ENCODE results near the gene SLC17A2. TPM values are rescaled to one million over a fixed set of nuclear protein-coding genes. Genes with fewer than 3 reads are reported as not detected.
"Not testable (repeated sequence)": the region's sequence is repeated elsewhere in the genome, so short reads cannot be mapped to it uniquely, and the experiment has no call there.

The SLC17A2 gene
- polyA plus RNA-seq, 3 donors from 2014 or later, result not detected

DNA sequence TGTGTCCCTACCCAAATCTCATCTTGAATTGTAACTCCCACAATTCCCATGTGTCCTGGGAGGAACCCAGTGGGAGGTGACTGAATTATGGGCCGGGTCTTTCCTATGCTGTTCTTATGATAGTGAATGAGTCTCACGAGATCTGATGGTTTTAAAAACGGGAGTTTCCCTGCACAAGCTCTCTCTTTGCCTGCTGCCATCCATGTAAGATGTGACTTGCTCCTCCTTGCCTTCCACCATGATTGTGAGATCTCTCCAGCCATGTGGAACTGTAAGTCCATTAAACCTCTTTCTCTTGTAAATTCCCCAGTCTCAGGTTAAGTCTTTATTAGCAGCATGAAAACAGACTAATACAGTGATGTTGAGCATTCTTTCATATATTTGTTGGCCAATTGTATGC is 15.2 kb upstream of the SLC17A2 start:
- not testable (repeated sequence) for H3K27ac Mint-ChIP-seq, H3K4me3 Mint-ChIP-seq

GRCh38 chr6:25944688-25945574 is 14.4 kb upstream of the SLC17A2 start:
- peaks cover 0 to 3% (median 0%) of the 10 kb centered on the region in 6 donors for H3K9me3 Mint-ChIP-seq
- H3K27ac Mint-ChIP-seq, result no peak overlapping the region
- H3K36me3 Mint-ChIP-seq, result no peaks in the 10 kb centered on the region
- H3K27me3 Mint-ChIP-seq (ENCODE audit: low read depth in 3 of 3), result peaks cover 3 to 5% (median 3%) of the 10 kb centered on the region in 3 donors
- DNase-seq, result no peak
- peaks cover 2 to 6% of the 10 kb centered on the region in 2 donors for H3K4me1 Mint-ChIP-seq
- no peak overlapping the region for H3K4me3 Mint-ChIP-seq

More for the DNA sequence above, 15.2 kb upstream of the SLC17A2 start:
- H3K9me3 Mint-ChIP-seq; H3K4me1 Mint-ChIP-seq; DNase-seq; H3K36me3 Mint-ChIP-seq; H3K27me3 Mint-ChIP-seq (ENCODE audit: low read depth in 3 of 3): not testable (repeated sequence)

DNA sequence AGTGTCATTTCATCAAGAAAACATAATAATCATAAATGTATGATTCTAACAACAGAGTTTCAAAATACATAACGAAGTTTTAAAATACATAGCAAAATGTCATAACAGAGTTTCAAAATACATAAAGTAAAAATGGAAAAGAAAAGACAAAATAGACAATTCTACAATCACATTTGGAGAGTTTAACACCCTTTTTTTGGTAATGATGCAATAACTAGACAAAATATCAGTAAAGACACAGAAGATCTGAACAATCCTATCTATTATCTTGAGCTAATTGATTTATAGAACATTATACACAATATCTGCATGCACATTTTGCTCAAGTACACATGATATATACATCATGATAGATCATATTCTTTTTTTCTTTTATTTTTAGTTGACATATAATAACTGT is 13.4 kb upstream of the SLC17A2 start:
- Mint-ChIP-seq H3K36me3 (no peaks in the 10 kb centered on the region), H3K27me3 (ENCODE audit: low read depth in 3 of 3) (peaks cover 3 to 4% (median 3%) of the 10 kb centered on the region in 3 donors), H3K9me3 (peaks cover 0 to 3% (median 0%) of the 10 kb centered on the region in 6 donors), H3K27ac (no peak overlapping the region), H3K4me1 (peaks cover 2 to 6% of the 10 kb centered on the region in 2 donors), H3K4me3 (no peak overlapping the region)
- no peak for DNase-seq

GRCh38 chr6:25942561-25943147 is 12.2 kb upstream of the SLC17A2 start:
- H3K9me3 Mint-ChIP-seq, result peaks cover 0 to 3% (median 0%) of the 10 kb centered on the region in 6 donors
- DNase-seq, result peak in 1 of 3 donors; percentile 26
- H3K27ac Mint-ChIP-seq, result no peak overlapping the region
- H3K4me1 Mint-ChIP-seq, result peaks cover 2 to 6% of the 10 kb centered on the region in 2 donors
- peaks cover 4 to 7% (median 4%) of the 10 kb centered on the region in 3 donors for H3K27me3 Mint-ChIP-seq (ENCODE audit: low read depth in 3 of 3)
- no peaks in the 10 kb centered on the region for H3K36me3 Mint-ChIP-seq
- no peak overlapping the region for H3K4me3 Mint-ChIP-seq

DNA sequence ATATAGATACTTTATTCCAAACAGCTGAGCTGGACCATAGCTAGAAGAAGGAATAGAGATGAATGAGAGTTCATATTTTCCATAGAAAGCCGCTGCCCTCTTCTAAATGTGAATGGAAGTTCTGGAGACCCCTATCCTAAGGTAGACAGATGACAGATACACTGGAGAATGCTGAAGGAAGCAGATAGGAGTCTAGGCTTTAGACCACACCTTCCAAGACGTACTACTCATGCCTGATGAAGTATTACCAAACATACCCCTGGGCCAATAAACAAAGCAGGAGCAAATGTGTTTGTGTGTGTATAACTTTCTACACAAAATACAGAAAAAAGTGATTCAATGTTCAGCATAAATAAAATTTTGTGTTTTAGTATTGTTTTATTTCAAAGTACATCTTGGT is 9.1 kb upstream of the SLC17A2 start:
- Mint-ChIP-seq H3K27me3 (ENCODE audit: low read depth in 3 of 3) (peaks cover 0 to 9% (median 5%) of the 10 kb centered on the region in 3 donors), H3K4me1 (no peaks in the 10 kb centered on the region), H3K9me3 (peaks cover 0 to under 1% (median 0%) of the 10 kb centered on the region in 6 donors), H3K4me3 (no peak overlapping the region), H3K27ac (no peak overlapping the region), H3K36me3 (no peaks in the 10 kb centered on the region)
- no peak for DNase-seq

DNA sequence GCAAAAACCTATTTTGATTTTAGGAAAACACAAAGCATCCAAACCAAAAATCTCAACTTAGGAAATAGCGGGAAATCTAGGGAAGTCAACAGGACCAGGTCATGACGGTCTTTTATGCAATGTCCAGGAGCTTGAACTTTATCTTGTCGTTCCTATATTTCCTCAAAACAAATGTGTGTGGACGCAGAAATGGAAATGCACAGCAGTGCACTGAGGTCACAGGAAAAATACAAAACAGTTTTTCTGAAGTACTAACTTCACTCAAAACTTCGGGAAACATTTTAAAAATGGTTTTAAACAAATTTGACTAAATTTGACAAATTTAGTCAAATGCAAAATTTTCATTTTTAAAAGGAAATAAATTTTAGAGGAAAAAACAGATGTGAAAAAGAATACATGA is 5.5 kb upstream of the SLC17A2 start:
- no peaks in the 10 kb centered on the region for H3K36me3 Mint-ChIP-seq
- no peak for DNase-seq
- H3K9me3 Mint-ChIP-seq, result peaks cover 0 to 6% (median 0%) of the 10 kb centered on the region in 6 donors
- no peak overlapping the region for H3K27ac Mint-ChIP-seq
- peaks cover 0 to 8% (median 6%) of the 10 kb centered on the region in 3 donors for H3K27me3 Mint-ChIP-seq (ENCODE audit: low read depth in 3 of 3)
- no peaks in the 10 kb centered on the region for H3K4me1 Mint-ChIP-seq
- no peak overlapping the region for H3K4me3 Mint-ChIP-seq

DNA sequence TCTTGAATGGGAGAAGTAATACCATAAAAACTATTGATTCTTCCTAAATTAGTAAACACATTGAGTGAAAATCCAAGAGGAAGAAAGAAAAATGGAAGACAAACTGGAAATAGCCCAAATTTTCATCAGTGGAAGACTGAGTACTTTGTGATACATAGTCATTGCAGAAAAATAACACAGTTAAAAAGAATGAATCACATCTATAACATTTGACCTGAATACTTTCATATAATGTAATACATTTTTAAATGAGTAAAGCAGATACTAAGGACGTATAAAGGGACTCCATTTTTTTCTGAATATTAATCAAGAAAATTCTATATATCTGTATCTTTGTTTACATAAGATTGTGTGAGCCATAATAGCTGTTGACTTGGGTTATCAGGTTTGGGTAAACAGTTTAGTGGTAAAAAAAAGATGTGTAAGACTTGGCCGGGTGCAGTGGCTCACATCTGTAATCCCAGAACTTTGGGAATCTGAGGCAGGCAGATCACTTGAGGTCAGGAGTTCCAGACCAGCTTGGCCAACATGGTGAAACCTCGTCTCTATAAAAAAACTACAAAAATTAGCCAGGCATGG is 4.3 kb upstream of the SLC17A2 start:
- H3K27ac Mint-ChIP-seq, result no peak overlapping the region
- no peak for DNase-seq
- no peak overlapping the region for H3K4me3 Mint-ChIP-seq
- H3K9me3 Mint-ChIP-seq, result peaks cover 0 to 6% (median 0%) of the 10 kb centered on the region in 6 donors
- no peaks in the 10 kb centered on the region for H3K4me1 Mint-ChIP-seq
- H3K27me3 Mint-ChIP-seq (ENCODE audit: low read depth in 3 of 3), result peaks cover 0 to 8% (median 6%) of the 10 kb centered on the region in 3 donors
- H3K36me3 Mint-ChIP-seq, result no peaks in the 10 kb centered on the region

DNA sequence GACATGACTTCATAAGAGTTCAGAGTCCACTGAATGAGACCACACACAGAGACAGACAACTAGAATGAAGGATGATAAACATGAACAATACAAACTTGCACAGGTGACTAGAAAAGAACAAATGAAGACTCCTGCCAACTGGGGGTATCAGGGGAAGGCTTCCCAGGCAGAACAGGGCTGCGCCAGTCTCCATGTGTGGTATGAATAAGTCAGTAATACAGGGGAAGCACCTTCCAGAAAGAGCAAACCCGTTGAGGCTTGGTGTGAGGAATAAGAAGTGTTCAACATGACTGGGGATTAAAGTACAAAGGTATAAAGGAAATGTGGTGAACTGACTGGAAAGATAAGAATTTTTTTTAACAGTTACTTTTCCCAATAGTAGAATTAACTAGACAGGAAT is 3.7 kb upstream of the SLC17A2 start:
- no peak overlapping the region for H3K27ac Mint-ChIP-seq
- H3K27me3 Mint-ChIP-seq (ENCODE audit: low read depth in 3 of 3), result peaks cover 0 to 8% (median 6%) of the 10 kb centered on the region in 3 donors
- H3K4me3 Mint-ChIP-seq, result no peak overlapping the region
- H3K36me3 Mint-ChIP-seq, result no peaks in the 10 kb centered on the region
- no peak for DNase-seq
- H3K4me1 Mint-ChIP-seq, result no peaks in the 10 kb centered on the region
- H3K9me3 Mint-ChIP-seq, result peaks cover 0 to 6% (median 0%) of the 10 kb centered on the region in 6 donors

- H3K27me3 Mint-ChIP-seq (ENCODE audit: low read depth in 3 of 3), result peaks cover 0 to 3% (median 2%) of the 10 kb centered on the region in 3 donors
These were observed 869 bp upstream of the SLC17A2 start for GRCh38 chr6:25931411-25931709.

DNA sequence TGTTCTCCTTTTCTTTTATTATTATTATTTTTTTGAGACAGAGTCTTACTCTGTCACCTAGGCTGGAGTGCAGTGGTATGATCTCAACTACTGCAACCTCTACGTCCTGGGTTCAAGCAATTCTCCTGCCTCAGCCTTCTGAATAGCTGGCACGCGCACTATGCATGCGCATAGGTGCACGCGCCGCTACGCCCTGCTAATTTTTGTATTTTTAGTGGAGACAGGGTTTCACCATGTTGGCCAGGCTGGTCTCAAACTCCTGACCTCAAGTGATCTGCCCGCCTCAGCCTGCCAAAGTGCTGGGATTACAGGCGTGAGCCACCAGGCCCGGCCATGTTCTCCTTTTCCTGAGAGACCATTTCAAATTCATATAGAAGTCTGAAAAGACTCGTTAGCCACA is 706 bp downstream of the SLC17A2 start:
- not testable (repeated sequence) for DNase-seq; H3K36me3 Mint-ChIP-seq; H3K27me3 Mint-ChIP-seq (ENCODE audit: low read depth in 3 of 3); H3K4me3 Mint-ChIP-seq; H3K4me1 Mint-ChIP-seq; H3K9me3 Mint-ChIP-seq; H3K27ac Mint-ChIP-seq

More at GRCh38 chr6:25931411-25931709, 869 bp upstream of the SLC17A2 start:
- Mint-ChIP-seq H3K36me3 (no peaks in the 10 kb centered on the region), H3K9me3 (peaks cover 0 to 6% (median 0%) of the 10 kb centered on the region in 6 donors), H3K27ac (no peak overlapping the region), H3K4me3 (no peak overlapping the region), H3K4me1 (no peaks in the 10 kb centered on the region)
- DNase-seq, result no peak

- no peaks in the 10 kb centered on the region for H3K9me3 Mint-ChIP-seq
- no peak overlapping the region for H3K4me3 Mint-ChIP-seq
- H3K4me1 Mint-ChIP-seq, result no peaks in the 10 kb centered on the region
- peaks cover 1 to 7% (median 2%) of the 10 kb centered on the region in 3 donors for H3K27me3 Mint-ChIP-seq (ENCODE audit: low read depth in 3 of 3)
- no peak for DNase-seq
- no peak overlapping the region for H3K27ac Mint-ChIP-seq
- no peaks in the 10 kb centered on the region for H3K36me3 Mint-ChIP-seq
These were observed 1.7 kb downstream of the SLC17A2 start for GRCh38 chr6:25928562-25929324.

GRCh38 chr6:25927756-25928216 is 2.7 kb downstream of the SLC17A2 start:
- Mint-ChIP-seq H3K27ac (no peak overlapping the region), H3K9me3 (no peaks in the 10 kb centered on the region), H3K4me3 (no peak overlapping the region), H3K36me3 (no peaks in the 10 kb centered on the region), H3K4me1 (no peaks in the 10 kb centered on the region), H3K27me3 (ENCODE audit: low read depth in 3 of 3) (peaks cover 1 to 8% (median 2%) of the 10 kb centered on the region in 3 donors)
- DNase-seq, result no peak

DNA sequence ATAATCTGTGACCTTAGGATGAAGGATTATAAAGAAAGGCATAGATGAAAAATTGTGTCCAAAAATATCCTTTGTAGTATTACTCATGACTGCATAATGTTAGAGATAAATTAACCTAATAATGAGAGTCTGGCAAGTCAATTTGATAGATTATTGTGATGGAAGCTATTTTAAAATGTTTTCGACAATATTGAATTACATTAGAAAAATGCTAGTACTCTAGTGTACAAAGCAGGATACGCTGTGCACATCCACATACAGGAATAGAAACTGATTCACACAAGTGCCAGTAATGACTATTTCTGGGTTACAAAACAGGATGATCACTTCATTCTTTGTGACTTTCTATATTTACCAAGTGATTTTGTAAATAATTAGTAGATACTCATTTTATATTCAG is 3.3 kb downstream of the SLC17A2 start:
- Mint-ChIP-seq H3K27me3 (ENCODE audit: low read depth in 3 of 3) (peaks cover 0 to 7% (median 2%) of the 10 kb centered on the region in 3 donors), H3K27ac (no peak overlapping the region), H3K9me3 (no peaks in the 10 kb centered on the region), H3K4me1 (no peaks in the 10 kb centered on the region), H3K4me3 (no peak overlapping the region), H3K36me3 (no peaks in the 10 kb centered on the region)
- no peak for DNase-seq
